ENCODE data around the gene ZNF300. TPM values are rescaled to one million over a fixed set of nuclear protein-coding genes. Genes with fewer than 3 reads are reported as not detected.
"Not testable (repeated sequence)": the region's sequence is repeated elsewhere in the genome, so short reads cannot be mapped to it uniquely, and the experiment has no call there.

ZNF300 gene
- total RNA-seq, 2 experiments from 2014 or later: 3.0 to 3.7 TPM

GRCh38 chr5:150862070-150862469 lies 42.7 kb downstream of the ZNF300 start:
- DNase-seq (no peak), ATAC-seq (ENCODE audit: poor library complexity) (no peak)
- Histone ChIP-seq H3K27ac (ENCODE audit: low read depth in 1 of 2, low read length in 2 of 2) (no peak overlapping the region), H3K4me3 (ENCODE audit: low read length) (no peak overlapping the region), H3K9me3 (ENCODE audit: control insufficient read depth in 1 of 2, insufficient read depth in 1 of 2, low read length in 2 of 2) (peaks cover 6 to 7% of the 10 kb centered on the region in 2 experiments), H3K36me3 (ENCODE audit: insufficient read depth, low read length) (no peaks in the 10 kb centered on the region), H3K4me1 (ENCODE audit: insufficient read depth, low read length) (no peaks in the 10 kb centered on the region), H3K27me3 (ENCODE audit: control insufficient read depth in 1 of 2, insufficient read depth in 2 of 2, low read length in 2 of 2) (peaks cover 0 to 2% of the 10 kb centered on the region in 2 experiments)
- Mint-ChIP-seq H3K9me3 (peaks cover 10% of the 10 kb centered on the region), H3K27me3 (no peaks in the 10 kb centered on the region), H3K27ac (no peak overlapping the region), H3K36me3 (ENCODE audit: low read depth) (peaks cover 29% of the 10 kb centered on the region), H3K4me1 (ENCODE audit: low read depth) (no peaks in the 10 kb centered on the region), H3K4me3 (no peak overlapping the region)
- ChIA-PET POLR2A (no interaction called here), CTCF (no interaction called here)
- intact Hi-C loops (cut with DNase I, micrococcal nuclease): no loop called here
- no peak for TF ChIP-seq CTCF (IDR thresholded peaks at IDR 0.05)

- Mint-ChIP-seq H3K36me3 (ENCODE audit: low read depth) (peaks cover 20% of the 10 kb centered on the region), H3K4me3 (no peak overlapping the region), H3K27ac (no peak overlapping the region), H3K9me3 (peaks cover 9% of the 10 kb centered on the region), H3K4me1 (ENCODE audit: low read depth) (no peaks in the 10 kb centered on the region), H3K27me3 (no peaks in the 10 kb centered on the region)
- POLR2A ChIA-PET: no interaction called here
- TF ChIP-seq CTCF (IDR thresholded peaks at IDR 0.05): no peak
- Histone ChIP-seq H3K4me1 (ENCODE audit: insufficient read depth, low read length) (no peaks in the 10 kb centered on the region), H3K27ac (ENCODE audit: low read depth in 1 of 2, low read length in 2 of 2) (no peak overlapping the region), H3K9me3 (ENCODE audit: control insufficient read depth in 1 of 2, insufficient read depth in 1 of 2, low read length in 2 of 2) (peaks cover 3 to 6% of the 10 kb centered on the region in 2 experiments), H3K4me3 (ENCODE audit: low read length) (no peak overlapping the region), H3K27me3 (ENCODE audit: control insufficient read depth in 1 of 2, insufficient read depth in 2 of 2, low read length in 2 of 2) (peaks cover 0 to 2% of the 10 kb centered on the region in 2 experiments), H3K36me3 (ENCODE audit: insufficient read depth, low read length) (no peaks in the 10 kb centered on the region)
- CTCF ChIA-PET: no interaction called here
- no peak for ATAC-seq (ENCODE audit: poor library complexity)
- DNase-seq: no peak
- intact Hi-C loops (cut with DNase I, micrococcal nuclease): no loop called here
Measured at GRCh38 chr5:150860246-150860821, 44.4 kb downstream of the ZNF300 start.

- intact Hi-C loops (cut with DNase I, micrococcal nuclease); H3K9me3 ChIP-seq (ENCODE audit: control insufficient read depth in 1 of 2, insufficient read depth in 1 of 2, low read length in 2 of 2); H3K27ac Mint-ChIP-seq; ATAC-seq (ENCODE audit: poor library complexity); CTCF ChIA-PET; H3K27me3 ChIP-seq (ENCODE audit: control insufficient read depth in 1 of 2, insufficient read depth in 2 of 2, low read length in 2 of 2); H3K36me3 ChIP-seq (ENCODE audit: insufficient read depth, low read length); H3K9me3 Mint-ChIP-seq; H3K4me3 Mint-ChIP-seq; DNase-seq; H3K4me1 ChIP-seq (ENCODE audit: insufficient read depth, low read length); H3K27ac ChIP-seq (ENCODE audit: low read depth in 1 of 2, low read length in 2 of 2); POLR2A ChIA-PET; H3K4me3 ChIP-seq (ENCODE audit: low read length); H3K27me3 Mint-ChIP-seq: not testable (repeated sequence)
- Mint-ChIP-seq H3K4me1 (ENCODE audit: low read depth) (peaks cover 12% of the 10 kb centered on the region), H3K36me3 (ENCODE audit: low read depth) (peaks cover 22% of the 10 kb centered on the region)
Measured at GRCh38 chr5:150856700-150857099, 48.1 kb downstream of the ZNF300 start.

GRCh38 chr5:150853561-150853960 lies 51.2 kb downstream of the ZNF300 start:
- Mint-ChIP-seq H3K4me1 (ENCODE audit: low read depth) (peaks cover 20% of the 10 kb centered on the region), H3K27ac (no peak overlapping the region), H3K4me3 (peak overlapping the region; percentile 22), H3K27me3 (no peaks in the 10 kb centered on the region), H3K36me3 (ENCODE audit: low read depth) (peaks cover 5% of the 10 kb centered on the region), H3K9me3 (peaks cover 2% of the 10 kb centered on the region)
- Histone ChIP-seq H3K36me3 (ENCODE audit: insufficient read depth, low read length) (no peaks in the 10 kb centered on the region), H3K27me3 (ENCODE audit: control insufficient read depth in 1 of 2, insufficient read depth in 2 of 2, low read length in 2 of 2) (no peaks in the 10 kb centered on the region), H3K27ac (ENCODE audit: low read depth in 1 of 2, low read length in 2 of 2) (no peak overlapping the region), H3K4me1 (ENCODE audit: insufficient read depth, low read length) (no peaks in the 10 kb centered on the region), H3K4me3 (ENCODE audit: low read length) (no peak overlapping the region), H3K9me3 (ENCODE audit: control insufficient read depth in 1 of 2, insufficient read depth in 1 of 2, low read length in 2 of 2) (no peaks in the 10 kb centered on the region)
- POLR2A ChIA-PET: no interaction called here
- peak in 1 of 14 experiments; percentile 29 for DNase-seq
- ATAC-seq (ENCODE audit: poor library complexity): no peak
- intact Hi-C loops (cut with DNase I, micrococcal nuclease): no loop called here
- CTCF ChIA-PET: no interaction called here
- no peak for TF ChIP-seq CTCF (IDR thresholded peaks at IDR 0.05)

All from CD4-positive, alpha-beta T cell (primary cell).